Stimulated activated CD4-positive, alpha-beta T cell treated with anti-CD3 and anti-CD28 coated beads, Interleukin-15, amount 100 ng/mL, for 24 hours (primary cell): ENCODE results near the gene PNLIPRP2.

Experiments
- DNase-seq: peaks from one replicate; pipeline ENCODE4 v3.0.0-alpha.2; 2020

The PNLIPRP2 gene

DNA sequence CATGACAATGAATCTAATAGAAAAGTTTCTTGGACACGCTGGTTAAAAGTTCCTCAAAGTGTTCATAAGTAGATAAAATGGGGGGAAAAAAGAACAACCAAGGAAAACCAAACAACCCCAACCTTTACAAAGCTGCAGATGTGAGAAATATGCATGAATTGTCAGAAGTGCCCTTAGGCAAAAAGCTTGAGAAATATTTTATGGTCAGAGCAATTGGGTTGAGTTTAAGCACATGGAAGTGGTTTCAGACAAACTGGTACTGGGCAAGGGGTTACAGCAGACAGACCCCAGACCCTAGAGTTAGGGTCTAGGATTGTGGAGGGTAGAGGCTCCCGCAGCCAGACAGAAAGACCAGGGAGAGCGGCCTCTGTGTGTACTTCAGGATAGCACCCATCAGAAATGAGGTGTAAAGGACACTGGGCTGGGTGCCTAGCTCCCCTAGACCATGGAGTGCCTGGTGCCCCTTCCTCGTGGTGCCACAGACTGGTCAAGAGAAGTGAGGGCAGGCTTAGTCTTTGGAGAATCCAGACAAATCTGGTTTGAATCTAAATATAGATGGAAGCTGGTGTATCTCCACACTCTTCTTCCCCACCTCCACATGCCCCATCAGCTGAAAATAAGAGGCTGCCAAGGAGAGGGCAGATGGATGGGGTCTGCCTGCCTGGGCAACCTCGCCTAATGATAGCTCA is 37.3 kb downstream of the PNLIPRP2 start:
- no peak for DNase-seq

DNA sequence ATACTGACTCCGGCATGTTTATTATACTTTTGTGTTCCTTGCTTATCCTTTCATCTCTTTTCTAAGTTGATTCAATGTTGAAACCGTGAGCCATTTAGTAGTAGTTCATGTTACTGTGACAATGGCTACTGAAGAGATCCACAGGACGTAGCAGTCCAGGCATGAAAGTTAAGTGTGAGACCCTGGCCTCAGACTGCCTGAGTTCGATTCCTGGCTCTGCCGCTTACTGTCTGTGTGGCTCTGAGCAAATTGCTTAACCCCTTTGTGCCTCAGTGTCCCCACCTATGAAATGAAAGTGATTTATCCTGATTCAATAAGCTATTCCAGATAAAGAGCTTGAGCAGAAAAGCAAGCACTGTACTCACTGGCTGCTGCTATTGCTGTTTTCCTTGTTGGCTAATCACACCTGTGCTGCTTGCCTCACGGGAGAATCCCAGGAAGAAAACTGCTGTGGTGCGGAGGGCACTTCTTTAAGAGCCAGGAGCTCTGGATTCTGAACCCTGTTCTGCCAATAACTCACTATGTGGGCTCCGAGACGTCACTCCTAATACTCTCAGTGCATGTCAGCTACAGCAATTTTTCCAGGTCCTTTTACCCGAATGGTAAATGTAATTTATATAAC is 38.4 kb downstream of the PNLIPRP2 start:
- DNase-seq, result no peak

DNA sequence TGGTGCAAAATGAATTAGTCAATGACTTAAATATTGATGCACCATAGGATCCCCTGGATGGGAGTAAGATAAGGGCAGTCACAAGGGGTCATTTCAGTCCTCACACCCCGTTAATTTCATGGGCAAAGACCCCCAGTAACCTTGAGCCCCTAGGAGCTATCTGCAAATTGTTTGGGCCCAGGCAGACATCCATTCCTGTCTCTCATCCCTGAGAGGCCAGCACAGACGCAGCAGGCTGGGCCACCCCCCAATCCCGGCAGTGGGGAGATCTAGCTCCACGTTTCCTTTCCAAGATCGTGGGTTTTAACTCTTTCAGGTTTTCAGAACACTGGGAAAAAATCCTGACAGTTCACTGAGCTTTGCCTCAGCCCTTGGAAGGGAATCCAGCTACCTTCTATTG is 40.1 kb downstream of the PNLIPRP2 start:
- DNase-seq, result no peak

DNA sequence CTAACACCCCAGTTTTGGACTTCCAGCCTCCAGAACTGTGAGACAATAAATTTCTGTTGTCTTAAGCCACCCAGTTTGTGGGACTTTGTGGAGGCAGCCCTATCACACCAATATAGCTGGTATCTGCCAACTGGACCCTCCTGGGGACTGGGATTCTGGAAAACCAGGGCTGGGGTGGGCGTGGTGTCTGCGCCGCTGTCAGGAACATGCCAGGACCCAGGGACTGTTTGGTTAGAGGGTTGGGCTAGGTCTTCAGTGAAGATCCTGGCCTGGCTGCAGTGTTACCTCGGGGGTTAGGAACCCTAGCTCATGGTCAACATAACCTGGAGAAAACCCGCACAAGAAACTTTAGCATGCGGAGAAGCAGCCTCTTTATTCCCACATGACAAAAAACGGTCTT is 42.6 kb downstream of the PNLIPRP2 start:
- DNase-seq, result no peak

DNA sequence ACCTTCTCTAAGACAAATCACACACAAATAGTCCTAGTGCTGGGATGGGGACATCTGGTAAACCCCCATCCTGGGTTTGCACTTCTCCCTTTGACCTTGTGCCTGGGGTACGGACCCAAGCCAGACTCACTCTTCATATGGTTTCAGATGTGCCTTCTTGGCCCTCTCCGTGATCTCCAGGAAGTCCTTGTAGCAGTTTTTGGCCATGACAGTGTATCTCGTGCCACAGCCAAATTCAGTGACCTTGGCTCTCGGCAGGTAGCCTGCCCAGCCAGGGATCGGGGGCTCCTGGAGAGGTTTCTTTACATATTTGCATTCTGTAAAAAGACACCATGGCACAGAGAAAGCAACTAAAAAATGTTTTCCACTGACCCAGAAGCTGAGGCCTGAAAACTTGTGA is 43.9 kb downstream of the PNLIPRP2 start:
- no peak for DNase-seq

DNA sequence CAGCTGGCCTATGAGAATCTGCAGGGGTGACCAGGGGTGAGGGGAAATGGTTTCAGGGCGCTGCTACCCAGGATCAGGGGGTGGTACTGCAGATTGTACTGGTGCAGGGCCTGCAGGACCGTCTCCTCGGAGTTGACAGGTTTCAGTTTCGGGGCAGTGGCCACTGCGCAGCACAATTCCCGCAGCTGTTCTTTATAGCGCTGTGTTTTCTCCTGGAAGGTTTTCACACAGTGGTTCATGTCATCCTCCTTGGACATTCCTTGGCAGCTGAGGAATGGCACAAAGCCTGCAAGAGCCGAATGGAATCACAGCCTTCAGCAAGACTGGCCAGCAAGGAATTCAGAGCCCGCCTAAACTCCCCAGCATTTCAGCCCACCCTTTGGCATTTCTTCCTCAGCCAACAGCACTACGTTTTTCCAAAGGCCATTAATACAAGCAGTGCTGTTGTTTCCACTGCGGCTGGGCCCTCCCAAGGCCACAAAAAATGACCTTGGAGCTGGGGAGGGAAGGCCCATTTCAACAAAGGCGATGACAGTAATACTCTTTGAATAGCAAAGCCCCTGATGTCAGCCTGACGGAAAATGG is 44.9 kb downstream of the PNLIPRP2 start:
- DNase-seq, result no peak

DNA sequence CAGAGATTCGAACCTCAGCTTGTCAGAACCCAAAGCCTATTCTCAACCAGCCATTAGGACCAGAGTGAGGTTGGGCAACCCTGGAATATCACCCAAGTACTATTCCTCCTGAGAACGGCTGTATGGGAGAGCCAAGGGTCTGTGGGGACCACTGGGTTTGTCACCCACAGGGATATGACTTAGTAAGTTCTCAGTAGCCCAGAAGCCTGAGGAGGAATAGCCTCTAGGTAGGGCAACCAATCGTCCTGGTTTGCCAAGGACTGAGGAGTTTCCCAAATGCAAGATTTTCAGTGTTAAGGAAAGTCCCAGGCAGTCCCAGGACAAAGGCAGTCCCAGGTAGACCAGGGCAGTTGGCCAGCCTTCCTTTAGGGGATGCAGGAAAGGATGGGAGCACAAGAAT is 46.7 kb downstream of the PNLIPRP2 start:
- DNase-seq, result no peak

DNA sequence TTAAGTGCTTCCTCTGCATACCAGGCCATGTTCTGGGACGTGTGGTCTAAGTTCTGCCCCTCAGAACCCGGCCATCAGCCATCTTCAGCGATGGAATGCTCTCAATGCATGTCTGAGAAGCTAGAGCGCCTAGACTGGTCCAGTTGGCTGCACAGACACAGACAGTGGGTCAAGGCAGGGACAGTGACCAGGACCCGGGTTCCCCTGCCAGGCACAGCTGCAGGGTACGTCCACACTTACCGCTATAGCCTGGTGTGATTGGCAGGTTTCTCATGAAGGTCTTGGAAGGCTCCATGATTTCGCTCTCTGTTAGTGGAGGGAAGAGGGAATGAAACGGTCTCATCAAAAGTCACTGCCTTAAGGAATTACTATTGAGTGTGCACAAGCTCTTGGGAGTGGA is 47.3 kb downstream of the PNLIPRP2 start:
- DNase-seq, result no peak

DNA sequence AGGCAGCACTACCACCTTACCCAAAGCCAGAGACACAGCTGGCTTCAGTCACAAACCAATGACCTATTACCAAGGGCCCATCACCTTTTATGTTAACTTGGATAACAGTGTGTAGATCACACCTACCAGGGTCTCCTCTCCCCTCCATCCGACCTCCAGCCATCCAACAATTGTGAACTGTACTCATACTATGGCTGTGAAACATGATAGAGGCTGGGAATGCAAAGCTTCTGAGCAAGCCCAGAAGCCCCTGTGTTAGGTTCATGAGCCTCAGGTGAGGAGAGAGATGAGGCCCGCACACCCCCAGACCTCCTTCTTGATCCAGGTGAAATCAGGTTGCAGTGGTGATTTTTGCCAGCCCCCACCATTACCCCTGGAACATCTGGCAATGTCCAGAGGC is 47.7 kb downstream of the PNLIPRP2 start:
- DNase-seq, result no peak

DNA sequence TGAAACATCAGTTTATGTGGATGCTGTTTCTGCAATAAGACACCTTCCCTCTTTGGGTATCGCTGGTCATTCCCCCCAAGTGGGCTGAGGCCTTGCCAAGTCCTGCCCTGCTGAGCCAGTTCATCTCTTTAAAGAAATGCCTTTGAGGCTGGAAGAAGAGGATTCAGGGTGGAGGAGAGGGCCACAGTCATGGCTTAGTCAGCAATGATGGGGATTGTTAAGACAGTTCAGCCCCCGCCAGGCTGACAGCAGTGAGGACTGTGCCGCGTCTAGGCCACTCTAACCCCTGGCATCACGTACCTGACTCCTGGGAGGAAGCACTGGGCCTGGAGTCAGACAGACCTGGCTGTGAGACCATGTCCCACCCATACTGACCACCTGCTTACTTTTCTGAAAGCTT is 48.3 kb downstream of the PNLIPRP2 start:
- no peak for DNase-seq

DNA sequence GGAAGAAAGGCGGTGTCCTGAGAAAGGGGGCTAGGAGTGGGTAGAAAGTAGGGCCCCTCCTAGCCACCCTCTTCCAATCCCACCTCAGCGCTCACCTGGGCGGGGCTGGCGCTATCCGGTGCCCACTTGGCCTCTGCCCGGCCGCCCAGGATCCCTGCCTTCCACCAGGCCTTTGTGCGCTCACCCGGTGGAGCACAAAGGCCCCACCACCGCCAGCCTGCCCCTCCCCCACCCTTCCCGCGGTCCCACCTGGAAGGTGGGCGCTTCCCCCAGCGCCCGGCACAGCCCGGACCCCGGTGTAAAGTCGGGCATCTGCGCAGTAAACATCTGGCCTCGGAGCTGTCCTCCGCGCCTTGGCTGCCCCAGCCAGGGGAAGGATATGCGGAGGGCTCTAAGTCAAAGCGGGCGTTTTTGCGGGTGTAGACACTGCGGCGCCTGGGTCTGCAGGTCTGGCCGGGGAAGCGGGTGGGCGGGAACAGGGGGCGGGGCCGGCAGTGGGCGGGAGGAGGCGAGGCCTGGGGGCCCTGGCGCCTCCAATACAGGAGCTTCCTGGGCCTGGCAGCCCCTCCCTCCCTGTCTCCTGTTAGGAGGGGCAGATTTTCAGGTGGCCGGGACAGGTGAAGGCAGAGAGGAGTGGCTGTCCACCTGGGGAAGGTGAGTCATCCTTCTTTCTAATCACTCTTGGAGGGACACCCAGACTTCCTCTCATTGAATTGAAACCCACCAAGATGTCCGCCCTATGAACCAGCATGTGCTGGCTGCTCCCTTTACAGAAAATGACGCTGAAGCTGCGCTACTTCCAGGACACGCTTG is 49.3 kb downstream of the PNLIPRP2 start:
- DNase-seq, result no peak

DNA sequence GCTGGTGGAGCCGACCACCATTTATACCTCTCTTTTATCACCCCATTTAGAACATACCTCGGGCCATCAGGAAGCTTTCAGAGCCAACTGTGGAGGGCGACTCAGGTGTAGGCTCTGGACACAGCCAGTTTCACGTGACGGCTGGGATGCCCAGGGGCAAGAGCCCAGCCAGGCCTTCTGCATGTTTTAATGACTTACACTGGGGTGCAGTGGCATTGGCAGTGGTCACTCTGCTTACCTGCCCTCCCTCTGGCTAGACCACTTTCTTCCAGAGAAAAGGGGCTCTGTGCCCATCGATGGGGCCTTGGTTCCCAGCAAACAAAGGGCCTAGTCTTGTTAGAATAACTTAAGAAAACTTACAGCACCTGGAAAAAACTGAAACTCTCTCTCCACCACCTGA is 50.0 kb downstream of the PNLIPRP2 start:
- no peak for DNase-seq

DNA sequence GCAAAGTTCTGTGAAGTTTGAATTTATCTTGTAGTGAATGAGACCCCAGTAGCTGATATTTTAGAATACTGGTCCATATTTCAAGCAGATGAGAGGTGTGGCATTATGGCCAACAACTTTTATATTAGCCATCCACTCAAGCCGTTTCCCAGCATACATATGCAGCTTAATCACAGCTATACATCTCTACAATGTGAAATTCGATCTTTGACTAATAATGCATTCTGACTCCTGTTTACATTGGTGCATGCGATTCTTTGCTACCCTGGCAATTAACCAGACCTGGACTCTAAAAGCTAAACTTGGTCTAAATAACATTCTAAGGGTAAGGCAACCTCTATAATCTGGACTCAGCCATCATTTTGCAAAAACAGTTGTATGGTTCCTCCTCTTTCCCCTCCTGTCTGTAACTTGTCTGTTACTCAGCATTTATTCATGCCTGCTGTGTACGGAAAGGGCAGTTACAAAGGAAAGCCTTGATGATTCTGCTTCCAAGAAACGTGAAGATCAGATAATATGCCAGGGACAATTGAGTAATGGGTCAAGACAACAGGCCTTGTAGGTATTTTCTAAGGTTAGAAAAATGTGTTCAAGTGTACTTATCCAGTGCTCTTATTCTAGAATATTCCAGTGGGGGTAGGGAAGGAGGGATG is 50.6 kb downstream of the PNLIPRP2 start:
- DNase-seq, result no peak

DNA sequence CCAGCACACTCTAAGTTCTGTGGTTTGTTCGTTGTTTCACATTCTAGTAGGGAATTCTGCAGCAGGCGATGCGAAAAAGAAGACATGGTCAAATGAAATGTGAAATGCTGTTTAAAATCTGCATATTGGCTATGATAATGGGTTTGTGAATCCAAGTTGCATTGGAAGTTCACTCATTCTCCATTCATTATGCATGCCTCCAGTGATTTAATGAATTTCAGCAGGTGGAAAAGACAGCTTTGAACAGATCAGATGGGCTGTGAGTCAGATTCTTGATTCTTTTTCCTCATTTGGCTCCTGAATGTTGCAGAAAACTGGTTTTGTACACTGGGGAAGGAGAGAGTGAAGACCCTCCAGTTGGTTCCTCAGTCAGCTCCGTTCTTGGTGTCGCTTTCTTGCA is 52.1 kb downstream of the PNLIPRP2 start:
- DNase-seq, result no peak

DNA sequence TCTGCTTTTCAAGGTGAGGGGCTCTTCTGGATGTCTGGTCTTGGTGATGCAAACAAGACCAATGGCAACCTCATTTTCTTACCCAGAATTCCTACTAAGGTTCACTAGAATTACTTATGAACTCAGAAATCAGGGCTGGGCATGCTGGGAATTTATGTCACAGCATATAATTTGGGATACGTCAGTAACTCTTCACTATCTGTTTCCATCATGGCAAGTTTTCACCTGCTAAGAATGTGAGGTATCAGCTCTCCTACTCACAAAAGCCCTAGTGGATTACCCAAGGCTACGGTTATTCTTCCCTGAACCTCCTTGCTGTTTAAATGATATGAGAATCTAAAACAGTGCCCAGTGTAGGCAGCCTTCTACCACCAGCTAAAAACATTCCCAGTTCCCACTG is 53.1 kb downstream of the PNLIPRP2 start:
- DNase-seq, result no peak

DNA sequence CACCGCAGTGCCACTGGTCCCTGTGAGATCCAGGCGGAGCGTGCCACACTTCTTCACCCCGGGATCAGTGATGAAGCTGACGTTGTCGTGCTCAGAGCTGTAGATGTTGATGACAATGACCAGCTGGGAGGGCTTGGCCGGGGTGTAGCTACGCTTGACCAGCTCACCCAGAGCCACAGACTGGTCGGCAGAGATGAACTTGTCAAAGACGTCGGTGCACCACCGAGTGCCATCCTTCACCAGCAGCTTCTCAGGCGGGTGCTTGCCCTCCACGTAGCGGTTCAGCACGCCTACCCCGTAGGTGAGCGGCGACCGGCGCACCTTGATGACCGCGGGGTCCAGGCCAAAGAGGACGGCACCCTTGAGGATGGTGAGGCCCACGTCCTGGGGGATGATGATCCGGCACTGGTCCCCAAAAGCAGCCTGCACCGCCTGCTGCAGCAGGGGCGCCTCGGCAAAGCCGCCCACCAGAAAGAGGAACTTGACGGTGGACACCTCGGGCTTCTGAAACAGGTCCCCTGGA is 54.2 kb downstream of the PNLIPRP2 start:
- no peak for DNase-seq

DNA sequence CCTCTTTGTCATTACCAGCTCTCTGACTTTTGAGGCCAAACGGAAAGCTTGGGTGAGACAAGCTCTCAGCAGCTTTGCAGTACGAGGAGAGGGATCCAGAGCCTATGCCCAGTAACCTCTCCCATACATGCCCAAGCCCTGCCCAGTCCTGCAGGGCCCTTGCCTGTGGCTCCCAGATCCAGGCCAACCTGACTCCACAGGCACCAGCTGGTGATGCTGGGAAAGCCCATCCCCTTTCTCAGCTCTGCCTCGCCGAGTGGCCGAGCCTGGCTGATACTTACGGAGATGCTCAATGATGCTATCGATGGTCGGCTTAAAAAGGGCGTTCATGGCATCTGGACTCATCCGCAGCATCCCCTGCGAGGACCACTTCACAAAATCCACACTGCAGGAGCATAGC is 55.4 kb downstream of the PNLIPRP2 start:
- no peak for DNase-seq

DNA sequence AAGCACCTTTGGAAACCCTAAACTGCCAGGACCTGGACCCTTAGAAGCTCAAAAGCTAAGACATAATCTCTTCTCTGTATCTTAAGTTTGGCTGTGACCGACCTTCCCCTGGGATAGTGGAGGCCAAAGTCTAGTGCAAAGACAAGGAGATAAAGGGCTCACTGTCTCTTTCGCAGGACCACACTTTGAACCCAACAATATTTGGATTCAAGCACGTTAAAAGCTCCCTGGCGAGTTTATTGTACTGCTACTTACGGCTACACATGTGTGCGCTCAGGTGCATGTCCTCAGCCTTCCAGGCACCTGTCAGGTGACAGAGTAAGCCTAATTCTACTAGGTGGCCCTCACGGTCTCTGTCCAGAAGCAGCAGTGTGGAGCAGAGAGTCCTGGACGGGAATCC is 55.9 kb downstream of the PNLIPRP2 start:
- no peak for DNase-seq

DNA sequence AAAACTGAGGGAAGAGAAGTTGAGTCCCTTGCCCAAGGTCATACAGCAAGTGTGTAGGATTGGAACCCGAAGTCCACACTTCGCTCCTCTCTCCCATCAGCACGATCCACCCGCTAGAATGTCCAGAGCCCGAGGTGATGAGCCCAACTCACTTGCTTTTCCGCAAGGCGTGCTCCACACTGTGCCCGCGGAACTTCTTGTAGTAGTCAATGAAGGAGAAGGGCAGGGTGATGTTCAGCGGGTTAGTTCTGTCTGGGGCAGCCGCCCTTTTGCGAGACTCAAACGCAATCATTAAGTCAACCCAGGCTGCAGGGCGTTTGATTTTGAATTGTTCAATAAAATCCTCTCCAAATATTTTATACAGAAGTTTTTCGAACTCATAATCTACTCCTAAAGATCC is 58.6 kb downstream of the PNLIPRP2 start:
- DNase-seq, result no peak

DNA sequence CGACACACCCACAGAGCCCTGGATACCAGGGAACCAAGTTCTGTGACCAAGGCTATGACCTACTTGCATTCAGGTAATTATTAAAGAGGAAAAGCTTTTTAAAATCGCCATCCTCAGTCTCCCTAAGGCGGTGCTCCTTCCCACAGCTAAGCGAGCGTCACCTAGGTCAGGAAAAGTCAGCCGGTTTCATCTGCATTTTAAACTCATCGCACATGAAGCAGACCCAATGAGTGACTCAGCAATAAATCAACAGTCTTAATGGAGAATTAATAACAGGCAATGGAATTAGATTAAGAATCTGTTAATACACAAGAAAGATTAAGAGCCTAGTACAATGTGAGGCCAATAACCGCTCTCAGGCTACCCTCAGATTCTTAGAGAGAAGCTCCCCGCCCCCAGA is 62.4 kb downstream of the PNLIPRP2 start:
- no peak for DNase-seq

DNA sequence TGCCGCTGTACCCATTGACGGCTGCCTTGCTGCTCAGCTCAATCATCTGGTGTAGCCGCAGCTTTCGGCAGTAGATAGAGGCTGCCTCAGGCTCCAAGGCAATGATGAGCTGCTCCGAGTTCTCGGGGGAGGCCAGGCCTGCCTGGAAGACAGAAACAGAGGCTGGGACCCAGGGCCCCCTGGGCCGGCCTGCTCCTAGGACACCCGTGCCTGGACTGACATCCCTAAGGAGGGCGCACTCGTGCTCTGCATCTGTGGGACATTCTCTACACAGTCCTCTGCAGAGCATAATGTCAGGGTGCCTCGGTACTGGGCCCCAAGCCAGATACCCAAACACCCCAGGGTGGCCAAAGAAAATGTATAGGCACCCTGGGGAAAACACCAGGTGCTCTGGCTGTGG is 63.1 kb downstream of the PNLIPRP2 start:
- DNase-seq, result no peak

DNA sequence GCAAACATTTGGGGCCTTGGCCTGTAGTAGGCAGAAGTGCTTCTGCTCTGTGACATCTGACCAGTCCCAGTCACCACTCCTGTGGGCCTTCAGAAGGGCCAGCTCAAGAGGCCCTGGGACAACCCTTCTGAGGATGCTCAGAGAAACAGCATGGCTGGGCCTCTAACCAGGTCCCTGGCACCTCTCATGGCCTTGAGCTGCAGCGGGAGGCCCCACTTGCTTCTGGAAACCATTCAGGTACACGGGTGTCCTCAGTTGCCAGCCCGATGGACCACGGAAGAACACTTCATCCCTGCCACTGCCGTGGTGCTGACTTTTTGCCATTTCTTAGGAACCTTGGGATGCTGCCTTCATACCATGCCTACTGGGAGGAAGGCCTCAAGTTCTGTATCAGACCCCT is 64.0 kb downstream of the PNLIPRP2 start:
- DNase-seq, result no peak

DNA sequence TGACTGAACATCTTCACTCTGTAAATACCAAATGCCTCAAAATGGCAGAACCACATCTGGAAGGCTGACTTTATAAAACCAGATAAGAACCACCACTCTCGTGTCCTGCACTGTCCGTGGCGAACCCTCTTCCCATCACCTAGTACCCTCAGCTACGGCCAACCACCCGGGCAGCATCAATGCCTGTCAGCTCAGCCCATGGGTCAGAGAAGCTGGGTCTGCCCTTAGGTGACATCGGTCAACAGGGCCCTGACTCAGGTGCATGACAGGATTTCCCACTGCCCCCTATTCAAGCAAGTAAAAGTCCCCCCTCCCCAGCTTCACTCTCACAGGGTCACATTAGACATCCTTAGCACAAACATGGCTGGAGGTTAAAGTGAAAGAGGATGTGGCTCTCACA is 65.1 kb downstream of the PNLIPRP2 start:
- no peak for DNase-seq
